LNCaP clone FGC (cell line): Measurements from ENCODE around the gene SLC6A15.

Source experiments
- DNase-seq: peaks from one replicate; pipeline ENCODE4 v3.0.0-alpha.2; 2011; ENCODE audit warnings: low read depth
- H3K4me3 ChIP-seq: 2 replicates; pipeline ENCODE4 v1.5.1; 2011; ENCODE audit warnings: mild to moderate bottlenecking, low read depth, low read length, control low read depth
- CTCF ChIP-seq: IDR thresholded peaks from 2 replicates; pipeline ENCODE4 v1.5.1; 2012; ENCODE audit warnings: mild to moderate bottlenecking; ENCODE audit not compliant: control insufficient read depth, insufficient read depth; ENCODE audit errors: extremely low read depth

Gene SLC6A15

GRCh38 chr12:84937415-84937814 is 24.8 kb upstream of the SLC6A15 start:
- TF ChIP-seq CTCF = no peak
- no peak overlapping the region for H3K4me3 ChIP-seq
- DNase-seq = no peak

- DNase-seq = no peak
- TF ChIP-seq CTCF = no peak
- no peak overlapping the region for H3K4me3 ChIP-seq
These were observed 16.9 kb upstream of the SLC6A15 start for GRCh38 chr12:84929501-84929900.

- DNase-seq = no peak
- H3K4me3 ChIP-seq = no peak overlapping the region
- no peak for TF ChIP-seq CTCF
These were observed 12.4 kb upstream of the SLC6A15 start for GRCh38 chr12:84924981-84925380.

GRCh38 chr12:84922693-84923092 is 10.1 kb upstream of the SLC6A15 start:
- no peak for TF ChIP-seq CTCF
- no peak for DNase-seq

GRCh38 chr12:84920331-84920730 is 7.7 kb upstream of the SLC6A15 start:
- no peak overlapping the region for H3K4me3 ChIP-seq
- DNase-seq = no peak
- no peak for TF ChIP-seq CTCF

More at GRCh38 chr12:84922693-84923092, 10.1 kb upstream of the SLC6A15 start:
- no peak overlapping the region for H3K4me3 ChIP-seq

GRCh38 chr12:84919271-84919670 is 6.7 kb upstream of the SLC6A15 start:
- TF ChIP-seq CTCF = no peak
- DNase-seq = no peak
- no peak overlapping the region for H3K4me3 ChIP-seq

GRCh38 chr12:84913129-84913515 is 523 bp upstream of the SLC6A15 start:
- no peak for TF ChIP-seq CTCF
- H3K4me3 ChIP-seq = no peak overlapping the region
- no peak for DNase-seq
